Ectodermal cell (in vitro differentiated cells): Measurements from ENCODE around the gene DDX24.

ENCODE experiments used
- H3K27ac ChIP-seq: 2 replicates; pipeline ENCODE4 v1.7.0; 2013; ENCODE audit warnings: mild to moderate bottlenecking, low read depth, low read length; ENCODE audit not compliant: insufficient read depth, poor library complexity, severe bottlenecking
- H3K27me3 ChIP-seq: 2 replicates; pipeline ENCODE4 v1.7.0; 2013; ENCODE audit warnings: mild to moderate bottlenecking, low read length; ENCODE audit not compliant: insufficient read depth, control insufficient read depth, poor library complexity, severe bottlenecking
- H3K36me3 ChIP-seq: one replicate; pipeline ENCODE4 v1.7.0; 2013; ENCODE audit warnings: low read length; ENCODE audit not compliant: control insufficient read depth, insufficient read depth
- H3K4me1 ChIP-seq: one replicate; pipeline ENCODE4 v1.7.0; 2013; ENCODE audit warnings: low read length; ENCODE audit not compliant: control insufficient read depth, insufficient read depth
- H3K4me3 ChIP-seq: 2 replicates; pipeline ENCODE4 v1.7.0; 2013; ENCODE audit warnings: low read depth, low read length, control low read depth; ENCODE audit not compliant: insufficient read depth
- H3K9me3 ChIP-seq: 2 replicates; pipeline ENCODE4 v1.7.0; 2013; ENCODE audit warnings: mild to moderate bottlenecking, low read length, moderate library complexity; ENCODE audit not compliant: control insufficient read depth
- WGBS, 2 experiments: methylation state at CpG; one replicate each; pipeline ENCODE4 v1.1.7; 2013; ENCODE audit warnings: missing lambda C conversion rate in 2 of 2; 5-methylcytosine and 5-hydroxymethylcytosine counted together

Gene DDX24

GRCh38 chr14:94059998-94060397 is 21.0 kb downstream of the DDX24 start:
- Histone ChIP-seq H3K27ac (no peak overlapping the region), H3K4me3 (no peak overlapping the region), H3K36me3 (peaks cover 52% of the 10 kb centered on the region), H3K27me3 (no peaks in the 10 kb centered on the region), H3K9me3 (no peaks in the 10 kb centered on the region), H3K4me1 (no peaks in the 10 kb centered on the region)
- WGBS, 2 experiments, result 93 to 94% methylated on average over 5 of the region's 5 CpGs

GRCh38 chr14:94058674-94059138 is 22.3 kb downstream of the DDX24 start:
- Histone ChIP-seq H3K9me3 (no peaks in the 10 kb centered on the region), H3K4me3 (no peak overlapping the region), H3K27me3 (no peaks in the 10 kb centered on the region), H3K4me1 (no peaks in the 10 kb centered on the region), H3K36me3 (peaks cover 60% of the 10 kb centered on the region), H3K27ac (no peak overlapping the region)
- 92 to 94% methylated on average over 5 of the region's 5 CpGs for WGBS, 2 experiments

- Histone ChIP-seq H3K36me3 (peaks cover 60% of the 10 kb centered on the region), H3K4me1 (no peaks in the 10 kb centered on the region), H3K27me3 (no peaks in the 10 kb centered on the region), H3K9me3 (no peaks in the 10 kb centered on the region), H3K4me3 (no peak overlapping the region), H3K27ac (no peak overlapping the region)
- 96 to 100% methylated on average over 1 of the region's 1 CpG for WGBS, 2 experiments
These were observed 22.8 kb downstream of the DDX24 start for GRCh38 chr14:94058128-94058673.

GRCh38 chr14:94056579-94057308 is 24.3 kb downstream of the DDX24 start:
- Histone ChIP-seq H3K27me3 (no peaks in the 10 kb centered on the region), H3K4me3 (no peak overlapping the region), H3K36me3 (peaks cover 64% of the 10 kb centered on the region), H3K4me1 (no peaks in the 10 kb centered on the region), H3K27ac (no peak overlapping the region), H3K9me3 (no peaks in the 10 kb centered on the region)
- WGBS, 2 experiments, result 94 to 95% methylated on average over 6 of the region's 6 CpGs

- no peak overlapping the region for H3K27ac ChIP-seq
- H3K36me3 ChIP-seq, result peaks cover 58% of the 10 kb centered on the region
- no peak overlapping the region for H3K4me3 ChIP-seq
- H3K4me1 ChIP-seq, result no peaks in the 10 kb centered on the region
- H3K27me3 ChIP-seq, result no peaks in the 10 kb centered on the region
- no peaks in the 10 kb centered on the region for H3K9me3 ChIP-seq
- 95 to 96% methylated on average over 7 of the region's 7 CpGs for WGBS, 2 experiments
These were observed 26.1 kb downstream of the DDX24 start for GRCh38 chr14:94054936-94055335.

- H3K36me3 ChIP-seq, result peaks cover 58% of the 10 kb centered on the region
- H3K4me1 ChIP-seq, result no peaks in the 10 kb centered on the region
- no peak overlapping the region for H3K27ac ChIP-seq
- no peaks in the 10 kb centered on the region for H3K27me3 ChIP-seq
- H3K4me3 ChIP-seq, result no peak overlapping the region
- H3K9me3 ChIP-seq, result no peaks in the 10 kb centered on the region
- WGBS, 2 experiments, result 92 to 93% methylated on average over 1 of the region's 1 CpG
These were observed 26.6 kb downstream of the DDX24 start for GRCh38 chr14:94054401-94054800.

GRCh38 chr14:94052662-94053061 is 28.3 kb downstream of the DDX24 start:
- Histone ChIP-seq H3K27ac (no peak overlapping the region), H3K9me3 (no peaks in the 10 kb centered on the region), H3K36me3 (peaks cover 58% of the 10 kb centered on the region), H3K4me3 (no peak overlapping the region), H3K27me3 (no peaks in the 10 kb centered on the region), H3K4me1 (no peaks in the 10 kb centered on the region)
- 89 to 93% methylated on average over 4 of the region's 4 CpGs for WGBS, 2 experiments

- H3K4me1 ChIP-seq, result no peaks in the 10 kb centered on the region
- no peak overlapping the region for H3K27ac ChIP-seq
- no peaks in the 10 kb centered on the region for H3K9me3 ChIP-seq
- H3K36me3 ChIP-seq, result peaks cover 59% of the 10 kb centered on the region
- no peak overlapping the region for H3K4me3 ChIP-seq
- H3K27me3 ChIP-seq, result no peaks in the 10 kb centered on the region
- 85 to 90% methylated on average over 1 of the region's 1 CpG for WGBS, 2 experiments
These were observed 28.8 kb downstream of the DDX24 start for GRCh38 chr14:94052199-94052598.

GRCh38 chr14:94051779-94052178 is 29.2 kb downstream of the DDX24 start:
- Histone ChIP-seq H3K27ac (no peak overlapping the region), H3K4me3 (no peak overlapping the region), H3K36me3 (peaks cover 59% of the 10 kb centered on the region), H3K4me1 (no peaks in the 10 kb centered on the region), H3K27me3 (no peaks in the 10 kb centered on the region), H3K9me3 (no peaks in the 10 kb centered on the region)
- WGBS, 2 experiments, result 85 to 88% methylated on average over 3 of the region's 3 CpGs

GRCh38 chr14:94051115-94051514 is 29.9 kb downstream of the DDX24 start:
- no peaks in the 10 kb centered on the region for H3K9me3 ChIP-seq
- H3K4me3 ChIP-seq, result no peak overlapping the region
- H3K4me1 ChIP-seq, result no peaks in the 10 kb centered on the region
- peaks cover 56% of the 10 kb centered on the region for H3K36me3 ChIP-seq
- H3K27me3 ChIP-seq, result no peaks in the 10 kb centered on the region
- WGBS, 2 experiments, result 80 to 84% methylated on average over 6 to 9 of the region's 9 CpGs
- H3K27ac ChIP-seq, result no peak overlapping the region
